ENCODE data around the gene DHRS7B. TPM values are rescaled to one million over a fixed set of nuclear protein-coding genes. Genes with fewer than 3 reads are reported as not detected.
"Not testable (repeated sequence)": the region's sequence is repeated elsewhere in the genome, so short reads cannot be mapped to it uniquely, and the experiment has no call there.

The DHRS7B gene
- total RNA-seq, 1 donor from 2014 or later, result 18.6 TPM

- ATAC-seq (no peak), DNase-seq (no peak)
- intact Hi-C loops (cut with micrococcal nuclease), result no loop called here
These were observed 21.5 kb upstream of the DHRS7B start for GRCh38 chr17:21105064-21105894.

DNA sequence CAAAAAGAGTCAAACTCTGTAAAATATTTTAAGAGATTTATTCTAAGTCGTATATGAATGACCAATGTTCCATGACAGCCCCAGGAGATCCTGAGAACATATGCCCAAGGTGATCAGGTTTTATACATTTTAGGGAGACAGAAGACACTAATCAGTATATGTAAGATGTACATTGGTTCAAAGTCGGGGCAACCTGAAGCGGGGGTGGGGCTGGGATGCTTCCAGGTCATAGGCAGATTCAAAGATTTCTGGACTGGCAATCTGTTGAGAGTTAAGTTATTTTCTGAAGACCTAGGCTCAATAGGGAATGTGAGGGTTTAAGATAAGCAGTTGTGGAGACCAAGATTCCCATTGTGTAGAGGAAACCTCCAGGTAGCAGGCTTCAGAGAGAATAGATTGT is 20.4 kb upstream of the DHRS7B start:
- DNase-seq, result no peak
- no peak for ATAC-seq
- intact Hi-C loops (cut with micrococcal nuclease), result no loop called here

DNA sequence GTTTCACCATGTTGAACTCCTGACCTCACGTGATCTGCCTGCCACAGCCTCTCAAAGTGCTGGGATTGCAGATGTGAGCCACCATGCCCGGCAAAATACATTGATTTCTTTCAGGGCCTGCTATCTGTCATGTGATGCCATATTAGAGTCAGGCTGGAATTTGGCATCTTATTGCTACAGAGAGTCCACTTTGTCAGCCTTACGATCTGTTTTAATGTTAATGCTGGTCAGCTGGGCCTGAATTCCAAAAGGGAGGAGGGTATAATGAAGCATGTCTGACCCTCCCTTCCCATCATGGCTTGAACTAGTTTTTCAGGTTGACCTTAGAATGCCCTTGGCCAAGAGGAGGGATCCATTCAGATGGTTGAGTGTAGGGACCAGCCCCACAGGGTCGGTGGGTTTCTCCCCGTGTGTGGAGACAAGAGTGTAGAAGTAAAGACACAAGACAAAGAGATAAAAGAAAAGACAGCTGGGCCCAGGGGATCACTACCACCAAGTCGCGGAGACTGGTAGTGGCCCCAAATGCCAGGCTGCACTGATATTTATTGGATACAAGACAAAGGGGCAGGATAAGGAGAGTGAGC is 19.6 kb upstream of the DHRS7B start:
- DNase-seq; intact Hi-C loops (cut with micrococcal nuclease); ATAC-seq: not testable (repeated sequence)

DNA sequence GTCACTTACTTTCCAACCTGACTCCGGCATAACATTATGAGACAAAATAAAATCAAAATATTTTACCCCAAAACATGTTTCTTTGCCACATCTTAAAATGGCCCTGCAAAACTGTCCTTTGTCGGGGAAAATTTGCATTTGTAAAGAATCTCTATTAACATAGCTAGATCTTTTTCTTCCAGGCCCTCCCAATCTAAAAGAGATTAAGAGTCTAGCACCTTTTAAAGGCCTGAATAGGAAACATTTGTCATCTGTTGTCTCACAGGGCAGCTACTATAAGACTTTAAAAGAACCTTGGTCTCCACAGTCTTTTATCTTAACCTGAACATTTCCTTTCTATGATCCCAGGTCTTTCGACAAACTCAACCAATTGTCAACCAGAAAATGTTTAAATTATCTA is 18.1 kb upstream of the DHRS7B start:
- DNase-seq, result no peak
- intact Hi-C loops (cut with micrococcal nuclease), result no loop called here
- ATAC-seq, result no peak

DNA sequence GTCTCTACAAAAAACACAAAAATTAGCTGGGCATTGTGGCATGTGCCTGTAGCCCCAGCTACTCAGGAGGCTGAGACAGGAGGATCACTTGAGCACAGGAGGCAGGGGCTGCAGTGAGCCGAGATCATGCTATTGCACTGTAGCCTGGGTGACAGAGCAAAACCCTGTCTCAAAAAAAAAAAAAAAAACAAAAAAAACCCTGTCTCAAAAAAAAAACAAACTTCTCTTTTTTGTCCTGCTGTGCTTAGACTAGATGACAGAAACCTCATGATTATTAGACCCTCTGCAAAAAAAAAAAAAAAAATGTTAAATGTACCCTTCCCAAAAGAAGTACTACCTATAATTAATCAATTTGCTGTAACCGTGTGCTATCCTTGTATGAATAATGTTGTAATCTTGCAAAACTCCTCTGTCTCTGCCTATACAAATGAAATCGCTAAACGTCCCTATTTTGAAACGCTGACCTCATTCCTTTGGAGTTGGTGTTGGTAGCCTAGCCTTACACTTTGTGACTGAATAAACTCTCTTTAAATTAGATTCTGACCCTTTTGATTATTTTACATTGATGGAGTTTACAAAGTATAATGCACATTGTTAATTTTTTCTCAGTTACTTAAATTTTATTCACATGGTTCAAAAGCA is 13.6 kb upstream of the DHRS7B start:
- DNase-seq (no peak), ATAC-seq (no peak)
- intact Hi-C loops (cut with micrococcal nuclease), result no loop called here

DNA sequence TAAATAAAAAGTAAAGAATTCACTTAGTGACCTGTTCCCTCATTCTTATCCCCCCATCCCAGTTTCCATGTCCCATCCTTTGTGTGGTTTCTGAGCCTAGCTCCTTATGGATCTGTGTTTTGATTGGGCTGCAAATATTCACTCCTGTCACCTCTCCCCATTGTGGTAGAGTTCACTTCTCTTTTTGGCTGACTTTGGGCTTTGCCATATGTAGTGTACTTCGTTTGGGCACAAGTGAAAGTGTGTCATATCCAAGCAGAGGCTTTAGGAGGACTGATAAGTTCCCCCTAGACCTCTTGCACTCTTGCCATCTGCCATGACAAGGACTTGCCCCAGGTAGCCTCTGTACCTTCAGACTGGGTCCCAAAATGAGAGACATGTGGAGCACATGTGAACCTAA is 13.0 kb upstream of the DHRS7B start:
- no peak for ATAC-seq
- intact Hi-C loops (cut with micrococcal nuclease), result no loop called here
- no peak for DNase-seq

GRCh38 chr17:21114791-21115190 is 12.0 kb upstream of the DHRS7B start:
- intact Hi-C loops (cut with micrococcal nuclease); ATAC-seq; DNase-seq: not testable (repeated sequence)

- intact Hi-C loops (cut with micrococcal nuclease), result no loop called here
- DNase-seq (peak; percentile 69), ATAC-seq (peak; percentile 77)
These were observed 7.4 kb upstream of the DHRS7B start for GRCh38 chr17:21119247-21119918.

- DNase-seq (no peak), ATAC-seq (no peak)
- intact Hi-C loops (cut with micrococcal nuclease), result no loop called here
These were observed 6.9 kb upstream of the DHRS7B start for GRCh38 chr17:21119919-21120249.

- intact Hi-C loops (cut with micrococcal nuclease), result no loop called here
- DNase-seq (no peak), ATAC-seq (no peak)
These were observed 2.7 kb upstream of the DHRS7B start for GRCh38 chr17:21124086-21124485.

- ATAC-seq; DNase-seq; intact Hi-C loops (cut with micrococcal nuclease): not testable (repeated sequence)
These were observed 2.2 kb upstream of the DHRS7B start for GRCh38 chr17:21124517-21124916.

- intact Hi-C loops (cut with micrococcal nuclease), result no loop called here
- no peak for ATAC-seq
- DNase-seq, result no peak
These were observed 902 bp upstream of the DHRS7B start for GRCh38 chr17:21125862-21126261.

- no peak for DNase-seq
- intact Hi-C loops (cut with micrococcal nuclease), result no loop called here
- no peak for ATAC-seq
These were observed 829 bp downstream of the DHRS7B start for GRCh38 chr17:21127509-21128077.

DNA sequence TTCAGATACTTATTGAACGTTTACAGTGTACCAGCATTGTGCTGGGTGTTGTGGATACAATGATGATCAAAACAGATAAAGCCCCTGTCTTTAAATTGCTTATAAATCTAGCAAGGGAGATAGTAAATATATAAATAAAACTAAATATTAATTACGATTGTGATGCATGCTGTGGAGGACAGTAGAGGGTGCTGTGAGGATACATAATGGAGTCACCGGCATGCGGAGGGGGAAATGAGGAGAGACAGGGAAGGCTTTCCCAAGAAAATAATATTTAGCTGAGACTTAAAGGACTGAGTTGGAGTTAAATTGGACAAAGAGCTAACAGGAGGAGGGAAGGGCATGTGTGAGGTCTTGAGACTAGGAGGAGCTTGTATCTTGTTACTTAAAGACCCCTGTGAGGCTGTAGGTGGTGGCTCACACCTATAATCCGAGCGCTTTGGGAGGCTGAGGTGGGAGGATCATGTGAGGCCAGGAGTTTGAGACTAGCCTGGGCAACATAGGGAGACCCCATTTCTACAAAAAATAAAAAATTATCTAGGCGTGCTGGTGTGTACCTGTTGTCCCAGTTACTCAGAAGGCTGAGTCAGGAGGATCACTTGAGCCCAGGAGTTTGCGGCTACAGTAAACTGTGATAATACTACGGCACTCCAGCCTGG is 2.4 kb downstream of the DHRS7B start:
- ATAC-seq (peak; percentile 36), DNase-seq (no peak)
- intact Hi-C loops (cut with micrococcal nuclease), result no loop called here

DNA sequence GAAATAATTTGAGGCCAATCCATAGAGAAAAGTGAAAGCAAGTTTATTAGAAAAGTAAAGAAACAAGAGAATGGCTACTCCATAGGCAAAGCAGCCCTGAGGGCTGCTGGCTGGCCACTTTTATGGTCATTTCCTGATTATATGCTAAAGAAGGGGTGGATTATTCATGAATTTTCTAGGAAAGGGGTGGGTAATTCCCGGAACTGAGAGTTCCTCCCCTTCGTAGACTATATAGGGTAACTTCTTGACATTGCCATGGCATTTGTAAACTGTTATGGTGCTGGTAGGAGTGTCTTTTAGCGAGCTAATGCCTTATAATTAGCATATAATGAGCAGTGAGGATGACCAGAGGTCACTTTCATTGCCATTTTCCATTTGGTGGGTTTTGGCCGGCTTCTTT is 4.4 kb downstream of the DHRS7B start:
- intact Hi-C loops (cut with micrococcal nuclease), result no loop called here
- ATAC-seq, result no peak
- no peak for DNase-seq

DNA sequence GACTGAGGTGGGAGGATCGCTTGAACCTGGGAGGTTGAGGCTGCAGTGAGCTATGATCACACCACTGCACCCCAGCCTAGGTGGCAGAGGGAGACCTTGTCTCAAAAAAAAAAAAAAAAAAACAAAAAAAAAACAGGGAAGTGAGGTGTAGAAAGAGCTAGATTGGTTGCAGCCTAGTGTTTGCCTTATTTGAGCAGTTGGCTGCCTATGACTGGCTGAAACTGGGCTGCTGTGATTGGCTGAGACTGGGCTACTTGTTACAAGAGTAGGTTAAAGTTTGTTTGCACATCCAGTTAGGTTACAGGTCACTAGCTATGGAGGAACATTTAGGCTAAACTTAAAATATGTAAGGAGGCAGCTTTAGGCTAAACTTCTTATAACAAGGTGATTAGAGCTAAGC is 5.7 kb downstream of the DHRS7B start:
- ATAC-seq, result peak; percentile 64
- intact Hi-C loops (cut with micrococcal nuclease), result no loop called here
- DNase-seq, result no peak

DNA sequence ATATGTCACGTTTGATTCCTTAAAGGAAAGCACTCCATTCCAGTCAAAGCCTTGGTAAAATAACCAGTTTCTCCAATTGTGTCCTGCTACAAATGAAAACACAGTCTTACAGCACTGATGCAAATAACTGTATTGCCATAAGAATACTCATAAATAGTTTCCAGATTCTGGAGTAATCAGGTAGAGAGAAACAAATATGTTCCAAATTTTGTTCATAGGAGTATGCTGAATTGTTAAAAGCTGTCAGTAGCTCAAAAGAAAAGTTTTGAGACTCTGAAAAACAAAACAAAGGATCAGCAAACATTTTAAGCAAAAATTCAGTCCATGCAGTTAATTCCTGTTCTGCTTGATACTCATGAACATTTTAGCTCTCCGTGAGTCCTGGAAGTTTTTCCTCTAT is 7.8 kb downstream of the DHRS7B start:
- ATAC-seq (no peak), DNase-seq (no peak)
- intact Hi-C loops (cut with micrococcal nuclease), result no loop called here

- no peak for ATAC-seq
- no peak for DNase-seq
- intact Hi-C loops (cut with micrococcal nuclease), result no loop called here
These were observed 14.1 kb downstream of the DHRS7B start for GRCh38 chr17:21140911-21141310.

DNA sequence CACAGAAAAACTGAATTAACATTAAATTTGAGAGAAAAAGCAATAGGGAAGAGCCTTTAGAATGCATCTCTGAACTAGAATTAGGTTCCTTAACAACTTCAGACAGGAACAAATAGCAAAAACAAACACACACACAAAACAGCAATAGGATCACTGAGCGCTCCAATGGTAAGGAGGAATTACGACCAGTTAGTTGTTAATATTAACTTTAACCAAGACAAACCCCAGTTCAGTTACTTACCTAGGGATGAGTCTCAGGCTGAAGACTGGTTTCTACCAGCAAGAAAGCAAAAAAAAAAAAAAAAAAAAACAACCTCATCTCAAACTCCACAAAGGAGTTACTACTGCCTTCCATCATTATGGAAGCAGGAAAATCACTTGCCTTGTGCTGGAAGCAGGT is 14.6 kb downstream of the DHRS7B start:
- intact Hi-C loops (cut with micrococcal nuclease), result no loop called here
- no peak for DNase-seq
- no peak for ATAC-seq

Measured in left ventricle myocardium superior (tissue), 1 donor.